ENCODE measurements around the gene SIGLEC8.
"Not testable (repeated sequence)": the region's sequence is repeated elsewhere in the genome, so short reads cannot be mapped to it uniquely, and the experiment has no call there.

SIGLEC8 gene

GRCh38 chr19:51466723-51467122, 8.5 kb upstream of the SIGLEC8 start:
- no peak for DNase-seq (ENCODE audit: low read depth)
- no peak for TF ChIP-seq CTCF (conservative IDR thresholded peaks at IDR 0.05; ENCODE audit: low read depth, low read length)
- no peak overlapping the region for H3K4me3 ChIP-seq (ENCODE audit: low read length)

GRCh38 chr19:51463976-51464581, 5.8 kb upstream of the SIGLEC8 start:
- H3K4me3 ChIP-seq (ENCODE audit: low read length); DNase-seq (ENCODE audit: low read depth): not testable (repeated sequence)

GRCh38 chr19:51462681-51463080, 4.4 kb upstream of the SIGLEC8 start:
- H3K4me3 ChIP-seq (ENCODE audit: low read length), result no peak overlapping the region
- no peak for TF ChIP-seq CTCF (conservative IDR thresholded peaks at IDR 0.05; ENCODE audit: low read depth, low read length)
- DNase-seq (ENCODE audit: low read depth), result no peak

GRCh38 chr19:51462276-51462675, 4.0 kb upstream of the SIGLEC8 start:
- H3K4me3 ChIP-seq (ENCODE audit: low read length), result no peak overlapping the region
- DNase-seq (ENCODE audit: low read depth), result no peak
- no peak for TF ChIP-seq CTCF (conservative IDR thresholded peaks at IDR 0.05; ENCODE audit: low read depth, low read length)

- H3K4me3 ChIP-seq (ENCODE audit: low read length), result no peak overlapping the region
- no peak for DNase-seq (ENCODE audit: low read depth)
- TF ChIP-seq CTCF (conservative IDR thresholded peaks at IDR 0.05; ENCODE audit: low read depth, low read length), result no peak
These were observed 3.5 kb upstream of the SIGLEC8 start for GRCh38 chr19:51461723-51462161.

- no peak for DNase-seq (ENCODE audit: low read depth)
- no peak for TF ChIP-seq CTCF (conservative IDR thresholded peaks at IDR 0.05; ENCODE audit: low read depth, low read length)
- no peak overlapping the region for H3K4me3 ChIP-seq (ENCODE audit: low read length)
These were observed 2.1 kb upstream of the SIGLEC8 start for GRCh38 chr19:51460164-51460992.

- no peak for DNase-seq (ENCODE audit: low read depth)
- TF ChIP-seq CTCF (conservative IDR thresholded peaks at IDR 0.05; ENCODE audit: low read depth, low read length), result no peak
- no peak overlapping the region for H3K4me3 ChIP-seq (ENCODE audit: low read length)
These were observed 748 bp upstream of the SIGLEC8 start for GRCh38 chr19:51458899-51459505.
